OCI-LY3 (cell line): ENCODE measurements around the gene CADPS2.

ENCODE experiments used
- H2AFZ ChIP-seq: fragments of 200-600, 300-600 bp; shearing (Covaris generic); 2 replicates; pipeline ENCODE4 v1.6.0; 2014; ENCODE audit warnings: antibody characterized with exemption, low read depth, low read length
- H3K27ac ChIP-seq: fragments of 200-600, 300-600 bp; sonication (generic); 2 replicates; pipeline ENCODE4 v1.5.1; 2014; ENCODE audit warnings: mild to moderate bottlenecking, low read length, moderate library complexity, mixed read lengths
- H3K27me3 ChIP-seq: fragments of 200-600, 300-600 bp; sonication (generic); 2 replicates; pipeline ENCODE4 v1.6.1; 2014; ENCODE audit warnings: low read depth, low read length, mixed read lengths
- H3K36me3 ChIP-seq: fragments of 200-600, 300-600 bp; sonication (generic); replicated peaks from 2 replicates; pipeline ENCODE3; 2014; ENCODE audit warnings: low read depth, low read length, mixed read lengths
- H3K4me1 ChIP-seq: fragments of 300-600, 200-600 bp; sonication (generic); 2 replicates; pipeline ENCODE4 v1.6.1; 2014; ENCODE audit warnings: low read length, mixed read lengths
- H3K4me2 ChIP-seq: fragments of 200-600, 300-600 bp; sonication (generic); 2 replicates; pipeline ENCODE4 v1.6.1; 2014; ENCODE audit warnings: low read length, mixed read lengths
- H3K4me3 ChIP-seq: fragments of 300-600, 200-600 bp; sonication (generic); 2 replicates; pipeline ENCODE4 v1.5.1; 2014; ENCODE audit warnings: antibody characterized with exemption, mild to moderate bottlenecking, low read length, moderate library complexity
- H3K79me2 ChIP-seq: fragments of 300-600, 200-600 bp; shearing (Covaris generic); 2 replicates; pipeline ENCODE4 v1.6.1; 2014; ENCODE audit warnings: mild to moderate bottlenecking, low read length, mixed read lengths
- H3K9ac ChIP-seq: fragments of 300-600, 200-600 bp; shearing (Covaris generic); 2 replicates; pipeline ENCODE4 v1.6.0; 2014; ENCODE audit warnings: mild to moderate bottlenecking, low read length, moderate library complexity
- H3K9me3 ChIP-seq: fragments of 200-600, 300-600 bp; shearing (Covaris generic); 2 replicates; pipeline ENCODE4 v1.6.1; 2014; ENCODE audit warnings: low read length, mixed read lengths; ENCODE audit not compliant: insufficient read depth
- H4K20me1 ChIP-seq: fragments of 200-600, 300-600 bp; sonication (generic); 2 replicates; pipeline ENCODE4 v1.6.1; 2016; ENCODE audit warnings: low read length, mixed read lengths; ENCODE audit not compliant: insufficient read depth
- CTCF ChIP-seq: fragments of 200-600, 300-600 bp; sonication (generic); IDR thresholded peaks from 2 replicates; pipeline ENCODE4 v1.5.1; 2014; ENCODE audit warnings: antibody characterized with exemption, low read length, low read depth
- EZH2phosphoT487 ChIP-seq: fragments of 200-600 bp; shearing (Covaris generic); IDR thresholded peaks from 2 replicates; pipeline ENCODE4 v1.6.1; 2018; ENCODE audit warnings: antibody characterized with exemption, mixed run types, low read depth

The CADPS2 gene

GRCh38 chr7:122301858-122302760 lies 584.2 kb downstream of the CADPS2 start:
- no peak overlapping the region for H3K4me2 ChIP-seq
- no peaks in the 10 kb centered on the region for H3K36me3 ChIP-seq
- H3K9me3 ChIP-seq, result no peaks in the 10 kb centered on the region
- TF ChIP-seq CTCF (no peak), EZH2phosphoT487 (no peak)
- no peaks in the 10 kb centered on the region for H3K4me1 ChIP-seq
- no peak overlapping the region for H3K4me3 ChIP-seq
- H3K79me2 ChIP-seq, result no peaks in the 10 kb centered on the region
- no peak overlapping the region for H3K9ac ChIP-seq
- H4K20me1 ChIP-seq, result no peaks in the 10 kb centered on the region
- no peaks in the 10 kb centered on the region for H3K27me3 ChIP-seq
- H2AFZ ChIP-seq, result no peak overlapping the region
- no peak overlapping the region for H3K27ac ChIP-seq

- no peaks in the 10 kb centered on the region for H3K9me3 ChIP-seq
- H3K79me2 ChIP-seq, result no peaks in the 10 kb centered on the region
- no peak overlapping the region for H2AFZ ChIP-seq
- no peaks in the 10 kb centered on the region for H3K36me3 ChIP-seq
- H3K4me2 ChIP-seq, result no peak overlapping the region
- no peaks in the 10 kb centered on the region for H4K20me1 ChIP-seq
- no peaks in the 10 kb centered on the region for H3K4me1 ChIP-seq
- H3K27me3 ChIP-seq, result no peaks in the 10 kb centered on the region
- no peak overlapping the region for H3K27ac ChIP-seq
- no peak overlapping the region for H3K9ac ChIP-seq
- no peak for TF ChIP-seq CTCF
- TF ChIP-seq EZH2phosphoT487, result no peak
- H3K4me3 ChIP-seq, result no peak overlapping the region
These were observed 585.1 kb downstream of the CADPS2 start for GRCh38 chr7:122300956-122301833.

GRCh38 chr7:122300211-122300932 lies 585.9 kb downstream of the CADPS2 start:
- Histone ChIP-seq H3K27ac (no peak overlapping the region), H2AFZ (no peak overlapping the region), H3K9ac (no peak overlapping the region), H3K36me3 (no peaks in the 10 kb centered on the region), H3K4me3 (no peak overlapping the region), H3K79me2 (no peaks in the 10 kb centered on the region), H4K20me1 (no peaks in the 10 kb centered on the region), H3K9me3 (no peaks in the 10 kb centered on the region), H3K27me3 (no peaks in the 10 kb centered on the region), H3K4me2 (no peak overlapping the region), H3K4me1 (no peaks in the 10 kb centered on the region)
- TF ChIP-seq CTCF, result no peak
- no peak for TF ChIP-seq EZH2phosphoT487
